Activated T-cell treated with anti-CD3 and anti-CD28 coated beads, Interleukin-2, amount 50 U/mL, for 1 hour (primary cell): ENCODE measurements around the gene C11orf24.
"Not testable (repeated sequence)": the region's sequence is repeated elsewhere in the genome, so short reads cannot be mapped to it uniquely, and the experiment has no call there.

ENCODE experiments used
- DNase-seq: peaks from one replicate; pipeline ENCODE4 v3.0.0-alpha.2; 2020

Gene C11orf24

DNA sequence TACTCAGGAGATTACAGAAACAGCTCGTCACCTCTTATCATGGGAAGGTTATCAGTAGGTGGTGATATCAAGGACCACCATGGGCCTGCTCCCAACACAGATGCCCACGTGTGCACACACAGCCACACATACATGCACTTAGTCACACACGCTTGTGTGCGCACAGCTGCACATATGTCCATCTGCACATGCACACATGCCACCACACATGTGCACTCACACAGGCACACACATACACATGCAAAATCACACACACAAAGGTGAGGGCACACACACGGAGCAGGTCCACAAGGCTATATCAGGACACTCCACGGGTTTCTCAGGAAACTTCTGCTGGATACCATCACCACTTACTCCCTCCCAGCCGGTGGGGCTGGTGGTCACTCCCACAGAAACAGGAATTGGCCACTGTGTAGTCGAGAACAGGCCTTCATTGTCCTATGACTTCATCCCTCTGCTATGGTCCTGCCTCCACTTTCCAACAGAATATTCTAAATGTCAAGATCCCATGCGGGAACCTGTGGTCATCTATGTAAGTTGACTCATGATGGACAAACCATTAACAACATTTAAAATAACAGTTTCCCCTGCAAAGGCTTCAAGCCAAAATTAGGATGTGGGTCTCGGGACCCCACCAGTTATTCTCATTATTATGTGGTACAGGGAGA is 2.2 kb downstream of the C11orf24 start:
- DNase-seq, result no peak

DNA sequence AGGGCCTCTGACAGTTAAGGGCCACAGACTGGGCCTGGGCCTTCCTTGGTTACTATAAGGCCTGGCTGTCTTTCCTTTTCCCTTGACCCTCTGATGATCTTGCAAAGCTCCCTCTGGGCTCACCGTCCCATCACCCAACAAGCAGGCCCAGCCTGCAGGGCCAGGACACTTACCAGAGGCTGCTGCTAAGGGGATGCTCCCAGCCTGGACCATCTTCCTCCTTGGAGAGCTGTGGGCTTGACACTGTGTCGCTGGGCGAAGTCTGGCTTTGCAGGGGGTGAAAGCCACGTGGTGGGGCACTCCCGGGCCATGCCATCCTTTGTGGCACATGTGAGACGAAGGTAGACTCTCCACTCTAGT is 3.9 kb downstream of the C11orf24 start:
- no peak for DNase-seq

DNA sequence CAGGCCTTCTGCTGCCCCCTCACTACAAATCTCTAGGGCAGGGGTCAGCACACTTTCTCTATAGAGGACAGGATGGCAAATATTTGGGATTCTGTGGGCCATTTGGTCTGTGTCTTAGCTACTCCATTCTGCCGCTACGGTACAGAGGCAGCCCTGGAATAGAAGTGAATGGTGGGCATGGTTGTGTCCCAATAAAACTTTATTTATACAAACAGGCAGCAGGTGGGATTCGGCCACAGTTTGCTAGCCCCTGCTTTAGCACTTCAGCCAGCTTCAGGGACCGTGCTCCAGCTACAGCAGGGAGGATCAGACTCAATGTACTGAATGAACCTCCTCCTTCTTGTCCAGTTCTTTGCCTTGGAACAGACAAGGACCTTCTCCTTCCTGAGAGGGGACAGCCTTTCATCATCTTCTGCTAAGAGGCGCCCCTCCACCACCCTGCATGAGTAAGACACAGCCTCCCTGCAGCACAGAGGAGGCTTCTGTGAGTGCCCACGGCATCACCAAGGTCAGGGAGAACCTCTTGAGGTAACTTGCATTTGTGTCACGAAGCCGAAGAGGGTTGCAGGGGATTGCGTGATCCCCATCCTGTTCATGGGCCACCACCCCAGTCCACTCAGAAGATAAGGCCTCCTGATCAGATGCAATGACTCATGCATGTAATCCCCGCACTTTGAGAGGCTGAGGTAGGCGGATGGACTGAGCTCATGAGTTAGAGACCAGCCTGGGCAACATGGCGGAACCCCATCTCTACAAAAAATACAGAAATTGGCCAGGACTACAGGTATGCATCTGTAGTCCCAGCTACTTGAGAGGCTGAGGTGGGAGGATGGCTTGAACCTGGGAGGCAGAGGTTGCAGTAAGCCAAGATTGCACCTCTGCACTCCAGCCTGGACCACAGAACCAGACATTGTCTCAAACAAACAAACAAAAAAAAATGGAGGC is 4.6 kb downstream of the C11orf24 start:
- no peak for DNase-seq

DNA sequence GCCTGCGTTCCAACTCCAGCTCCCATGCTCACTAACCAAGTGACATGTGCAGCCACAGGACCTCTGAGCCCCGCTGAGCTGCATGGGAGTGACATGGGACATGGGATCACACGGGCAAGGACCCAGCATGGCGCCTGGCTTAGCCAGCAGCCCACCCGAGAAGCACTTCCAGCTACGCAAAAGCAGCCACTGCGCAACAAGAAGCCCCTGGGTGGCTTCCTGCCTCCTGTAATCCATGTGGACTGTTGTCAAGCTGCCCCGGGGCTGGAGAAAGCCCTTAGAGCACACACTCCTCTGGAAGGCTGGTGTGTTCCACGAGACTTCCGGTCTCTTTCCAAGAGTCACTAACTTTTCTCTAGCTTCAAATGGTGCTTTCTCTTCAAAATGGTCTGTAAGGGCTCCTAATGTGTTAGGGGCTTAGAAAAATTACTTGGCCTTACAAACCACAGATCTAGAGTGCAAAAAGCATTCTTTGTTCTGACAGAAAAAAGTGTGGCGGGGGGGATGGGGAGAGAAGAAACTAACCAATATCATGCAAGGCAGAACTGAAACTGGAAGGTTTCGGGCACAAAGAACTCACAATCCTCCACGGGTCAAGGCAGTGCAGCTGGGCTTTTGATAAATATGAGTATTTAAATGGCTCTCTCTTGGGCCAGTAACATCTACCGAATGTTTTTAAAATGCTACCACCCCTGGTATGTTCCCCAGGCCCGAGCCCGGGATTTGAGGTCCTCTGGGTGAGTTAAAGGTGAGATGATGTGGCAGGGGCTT is 5.5 kb downstream of the C11orf24 start:
- no peak for DNase-seq

DNA sequence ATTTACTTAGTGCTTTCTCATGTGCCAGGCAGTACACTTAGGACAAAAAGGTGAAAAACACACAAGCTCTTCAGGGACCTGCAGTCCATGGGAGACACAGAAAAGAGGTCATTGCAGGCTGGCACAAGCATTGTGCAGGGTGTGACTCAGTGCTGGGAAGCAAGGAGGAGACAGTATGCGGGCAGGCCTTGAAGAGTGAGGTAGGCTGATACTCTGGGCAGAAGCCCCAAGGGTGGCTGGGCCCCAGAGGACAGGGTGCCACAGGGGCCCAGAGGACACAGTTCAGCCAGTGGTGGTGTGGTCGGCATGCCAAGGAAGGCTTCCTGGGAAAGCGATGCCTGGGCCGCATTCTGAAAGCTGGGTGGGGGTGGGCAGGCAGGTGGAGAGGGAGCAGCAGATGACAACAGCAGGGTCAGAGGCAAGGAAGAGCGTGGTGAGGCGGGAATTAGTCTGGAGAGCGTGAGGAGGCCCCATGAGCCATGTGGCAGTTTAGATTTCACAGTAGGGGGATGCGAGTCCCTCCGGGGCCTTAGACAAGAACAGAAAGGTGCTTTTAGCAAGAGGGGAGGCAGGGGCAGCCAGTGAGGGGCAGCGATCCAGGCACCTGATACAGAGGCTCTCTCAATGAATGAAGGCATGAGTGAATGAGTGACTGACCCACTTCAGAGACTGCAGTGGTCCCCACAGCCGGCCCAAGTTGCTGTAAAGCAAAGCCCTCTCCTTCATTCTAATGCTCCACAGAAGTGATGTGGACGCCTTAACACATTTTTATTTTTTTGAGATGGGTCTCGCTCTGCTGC is 6.8 kb downstream of the C11orf24 start:
- no peak for DNase-seq

DNA sequence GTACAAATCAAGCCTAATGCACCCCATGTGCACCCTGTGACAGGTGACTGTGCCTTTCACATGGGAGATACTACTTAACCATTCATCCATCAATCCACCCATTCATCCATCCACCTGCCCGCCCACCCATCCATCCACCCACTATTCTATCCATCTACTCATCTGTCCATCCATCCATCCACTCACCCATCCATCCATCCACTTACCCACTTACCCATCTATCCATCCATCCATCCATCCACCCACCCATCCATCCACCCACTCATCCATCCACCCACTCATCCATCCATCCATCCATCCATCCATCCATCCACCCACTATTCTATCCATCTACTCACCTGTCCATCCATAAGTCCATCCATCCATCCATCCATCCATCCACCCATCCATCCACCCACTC is 7.5 kb downstream of the C11orf24 start:
- DNase-seq, result no peak

DNA sequence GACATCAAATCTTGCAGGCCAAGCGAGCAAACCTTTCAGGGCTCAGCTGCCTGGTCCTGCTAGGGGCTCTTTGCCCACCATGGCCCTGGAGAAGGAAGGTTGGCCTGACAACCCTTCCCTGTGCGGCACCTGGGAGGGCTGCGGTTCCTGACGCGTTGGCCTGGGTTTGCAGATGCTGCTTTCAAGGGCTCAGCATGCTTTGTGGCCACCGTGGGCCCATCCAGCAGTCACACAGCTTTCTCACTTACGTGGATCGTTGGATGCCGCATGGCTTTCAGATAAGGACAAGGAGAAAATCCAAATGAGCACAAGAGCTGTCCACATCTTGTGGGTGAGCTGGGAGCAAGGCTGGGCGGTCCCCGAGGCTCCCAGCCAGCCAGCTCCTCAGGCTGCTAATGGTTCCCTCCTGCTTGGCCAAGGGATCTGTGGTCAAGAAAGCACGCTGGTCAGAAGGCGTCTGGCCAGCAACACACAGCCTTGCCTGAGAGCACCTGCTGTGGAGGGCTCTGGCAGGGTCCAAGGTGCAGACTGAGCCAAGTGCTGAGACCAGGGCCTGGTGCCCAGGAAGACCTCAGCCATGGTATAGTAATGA is 8.2 kb downstream of the C11orf24 start:
- DNase-seq, result no peak

DNA sequence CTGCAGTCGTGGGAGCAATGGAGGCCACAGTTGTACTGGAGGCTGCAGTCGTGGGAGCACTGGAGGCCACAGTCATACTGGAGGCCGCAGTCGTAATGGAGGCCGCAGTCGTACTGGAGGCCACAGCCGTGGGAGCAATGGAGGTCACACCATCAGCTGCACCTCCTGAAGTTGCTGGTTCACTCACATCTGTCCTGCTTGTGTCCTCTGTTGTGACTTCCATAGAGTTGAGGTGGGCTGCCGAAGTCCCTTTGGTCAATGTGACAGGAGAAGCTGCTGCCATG is 9.3 kb downstream of the C11orf24 start:
- no peak for DNase-seq

DNA sequence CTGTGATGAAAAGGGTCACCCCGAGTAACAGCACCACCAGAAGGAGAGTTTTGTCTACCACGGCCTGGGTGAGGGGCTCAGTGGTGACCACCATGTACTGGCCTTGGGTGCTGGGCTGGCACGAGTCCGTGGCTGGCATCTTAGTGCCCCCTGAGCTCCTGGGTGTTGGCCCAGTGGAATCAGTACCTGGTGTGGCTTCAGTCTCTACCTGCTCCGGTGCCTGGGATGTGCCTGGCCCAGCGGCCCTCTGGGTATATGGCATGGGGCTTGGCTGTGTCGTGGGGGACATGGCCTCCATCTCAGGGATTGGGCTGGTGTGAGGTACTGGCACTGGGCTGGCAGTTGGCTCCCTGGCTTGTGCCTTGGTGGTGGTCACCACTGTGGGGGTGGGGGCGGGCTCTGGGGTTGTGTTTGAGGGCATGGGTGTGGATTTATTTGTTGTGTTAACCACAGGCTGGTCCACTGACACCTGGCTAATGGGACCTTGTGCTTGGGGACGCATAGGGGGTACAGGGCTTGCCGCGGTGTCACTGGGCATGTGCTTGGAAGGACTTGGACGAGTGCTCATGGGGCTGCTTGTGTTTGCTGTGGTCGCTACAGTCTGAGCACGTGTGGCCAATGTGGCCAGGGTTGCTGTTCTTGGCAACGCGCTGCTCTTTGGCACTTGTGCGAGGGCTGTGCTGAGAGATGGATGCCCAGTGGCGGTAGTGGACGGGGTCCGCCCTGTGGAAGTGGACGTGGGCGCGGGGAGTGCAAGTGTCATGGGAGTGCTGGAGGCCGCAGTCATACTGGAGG is 9.8 kb downstream of the C11orf24 start:
- DNase-seq, result no peak

DNA sequence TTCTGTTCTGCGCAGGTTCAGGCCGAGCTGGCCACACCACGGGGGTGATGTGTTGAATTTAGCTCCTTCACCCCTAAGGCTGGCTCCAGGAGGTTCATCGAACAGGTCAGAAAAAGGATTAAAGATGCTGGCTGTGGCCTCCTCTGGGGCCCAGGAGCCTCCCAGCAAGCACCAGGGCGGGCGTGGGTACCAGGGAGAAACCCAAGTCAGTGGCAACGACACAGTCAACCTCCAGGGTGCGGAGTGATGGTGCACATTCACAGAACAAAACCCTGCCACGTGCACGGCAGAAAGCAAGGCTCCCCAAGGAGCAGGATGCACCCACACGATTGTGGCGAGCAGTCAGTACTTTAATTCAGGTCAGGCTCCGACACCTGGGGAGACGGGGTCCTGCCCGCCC is 10.8 kb downstream of the C11orf24 start:
- DNase-seq, result no peak

DNA sequence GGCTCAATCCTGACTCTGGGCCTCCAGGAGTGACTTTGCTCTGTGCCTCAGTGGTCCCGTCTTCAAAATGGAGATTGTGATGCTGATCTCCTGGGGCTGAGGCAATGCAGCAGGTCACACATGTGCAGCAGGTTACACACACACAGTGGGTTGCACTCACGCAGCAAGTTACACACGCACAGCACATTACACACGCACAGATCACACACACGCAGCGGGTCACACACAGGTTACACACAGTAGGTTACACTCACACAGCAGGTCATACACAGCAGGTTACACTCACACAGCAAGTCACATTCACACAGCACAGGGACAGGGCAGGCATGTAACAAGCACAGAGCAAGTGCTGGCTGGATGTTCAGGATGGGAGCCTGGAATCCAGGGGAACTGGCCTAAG is 11.3 kb downstream of the C11orf24 start:
- no peak for DNase-seq

DNA sequence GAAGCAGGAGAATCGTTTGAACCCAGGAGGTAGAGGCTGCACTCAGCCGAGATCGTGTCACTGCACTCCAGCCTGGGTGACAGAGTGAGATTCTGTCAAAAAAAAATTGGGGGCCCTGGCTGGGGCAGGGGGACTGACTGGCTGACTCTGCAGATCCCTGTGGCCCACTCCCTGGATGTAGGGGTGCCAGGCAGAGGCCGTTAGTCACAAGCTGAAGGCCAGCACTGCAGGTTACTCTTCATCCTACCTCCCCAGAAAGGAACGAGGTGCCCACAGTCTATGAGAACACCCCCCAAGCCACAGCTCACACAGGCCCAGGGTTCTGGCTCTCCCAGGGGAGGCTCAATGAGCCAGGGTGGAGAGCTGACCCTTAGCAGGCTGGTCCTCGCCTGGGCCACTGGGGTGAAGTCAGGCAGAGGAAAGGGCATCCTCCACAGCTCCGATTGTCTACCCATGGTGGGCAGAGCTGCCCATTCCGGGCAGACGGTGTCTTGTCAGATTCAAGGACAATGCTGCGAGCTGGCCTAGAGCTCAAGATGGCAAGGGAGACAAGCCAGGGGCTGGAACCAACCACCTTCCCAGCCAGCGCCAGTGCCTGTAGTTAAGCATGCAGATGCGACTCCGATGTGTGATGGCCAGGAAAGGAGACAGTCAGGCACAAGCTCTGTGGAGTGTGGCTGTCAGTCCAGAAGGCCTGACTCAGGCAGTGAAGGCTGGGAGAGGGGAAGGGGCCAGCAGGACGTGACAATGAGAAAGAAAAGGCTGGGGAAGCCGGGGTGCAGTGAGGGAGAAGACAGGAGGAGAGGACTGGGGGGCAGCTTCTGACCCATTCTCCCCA is 12.4 kb downstream of the C11orf24 start:
- DNase-seq, result no peak

DNA sequence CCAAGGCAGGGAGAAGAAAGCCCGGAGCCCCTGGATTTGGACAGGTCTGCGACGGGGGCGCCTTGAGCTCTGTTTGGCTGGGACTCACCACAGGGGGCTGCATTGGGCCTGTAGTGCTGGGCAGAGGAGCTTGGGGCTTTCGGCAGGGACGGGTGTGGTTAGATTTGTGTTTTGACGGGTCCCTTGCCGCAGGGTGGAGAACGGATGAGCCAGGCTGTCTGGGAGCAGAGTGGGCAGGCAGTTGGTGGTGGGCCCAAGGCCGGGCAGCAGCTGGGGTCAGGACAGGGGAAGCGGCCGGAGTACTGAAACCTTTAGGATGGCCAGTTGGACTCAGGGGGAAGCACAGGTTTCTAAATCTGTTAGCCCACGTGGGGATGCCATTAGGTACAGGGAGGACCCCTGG is 13.4 kb downstream of the C11orf24 start:
- DNase-seq, result no peak

DNA sequence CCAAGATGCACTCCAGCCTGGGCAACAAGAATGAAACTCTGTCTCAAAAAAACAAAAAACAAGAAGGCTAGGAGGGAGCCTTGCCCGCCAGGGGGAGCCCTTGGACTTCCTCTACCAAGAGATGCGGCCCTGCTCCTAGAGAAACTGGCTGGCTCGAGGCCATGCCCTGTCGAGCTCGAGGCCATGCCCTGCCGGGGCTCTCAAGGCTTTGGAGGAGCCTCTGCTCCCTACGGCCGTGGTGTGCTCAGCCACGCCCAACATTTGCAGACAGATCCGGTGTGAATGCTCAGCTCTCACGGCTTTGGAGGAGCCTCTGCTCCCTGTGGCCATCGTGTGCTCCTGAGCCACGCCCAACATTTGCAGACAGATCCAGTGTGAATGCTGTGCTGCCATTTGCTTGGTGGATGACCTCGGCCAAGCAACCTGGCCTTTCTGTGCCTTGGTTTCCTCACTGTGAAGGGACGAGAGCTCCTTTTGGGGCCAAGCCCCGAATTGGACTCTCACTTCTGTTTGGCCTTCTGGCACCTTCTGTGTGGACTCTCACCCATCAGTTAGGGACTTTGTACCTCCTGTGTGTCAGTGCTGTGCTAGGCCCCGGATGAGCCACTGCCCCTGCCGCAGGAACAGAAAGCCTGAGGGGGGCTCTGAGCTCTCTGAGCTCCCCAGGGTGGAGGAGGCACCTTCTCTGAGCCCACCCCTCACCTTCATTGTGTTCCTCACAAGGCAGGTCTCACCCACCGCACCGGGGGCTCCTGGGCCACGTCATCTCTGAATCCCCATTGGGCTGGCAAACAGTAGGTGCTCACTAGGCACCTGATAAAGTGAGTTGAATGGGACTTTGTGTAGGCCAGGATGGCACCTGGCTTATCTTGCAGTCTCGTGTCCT is 14.1 kb downstream of the C11orf24 start:
- DNase-seq, result peak; percentile 94

DNA sequence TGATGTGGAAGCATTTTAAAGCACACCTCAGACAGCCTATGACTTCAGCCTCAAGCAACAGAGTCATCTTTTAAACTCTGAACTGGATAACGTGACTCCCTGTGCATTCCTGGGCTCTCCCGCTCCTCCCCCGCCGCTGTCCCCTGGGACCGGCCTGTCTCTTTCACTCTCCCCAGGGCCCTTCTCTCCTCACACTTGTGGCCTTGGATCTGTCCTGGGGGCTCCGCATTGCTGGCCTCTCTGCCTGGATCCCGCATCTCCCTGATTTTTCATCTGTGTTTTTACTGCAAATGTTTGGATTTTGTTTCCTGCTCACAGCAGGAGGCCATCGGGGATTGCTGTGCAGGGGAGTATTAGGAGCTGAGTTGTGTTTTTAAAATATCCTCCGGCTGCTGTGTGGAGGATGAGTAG is 15.4 kb downstream of the C11orf24 start:
- DNase-seq, result no peak

DNA sequence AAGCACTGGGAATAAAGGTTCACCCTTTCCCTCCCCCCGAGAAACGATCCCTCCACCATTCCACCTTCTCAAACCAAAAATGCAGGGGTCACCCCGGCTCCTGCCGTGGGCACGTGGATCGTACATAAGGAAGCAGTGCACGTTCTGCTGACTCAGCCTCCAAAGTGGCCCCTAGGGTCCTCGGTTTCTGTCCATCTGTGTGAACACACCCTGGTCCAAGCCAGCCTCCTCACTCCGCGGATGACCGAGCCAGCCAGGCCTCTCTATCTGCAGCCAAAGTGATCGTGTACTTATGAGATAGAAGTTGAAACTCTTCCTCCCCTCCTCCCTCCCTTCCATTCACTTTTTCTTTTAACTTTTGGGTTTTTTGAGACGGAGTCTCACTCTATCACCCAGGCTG is 16.2 kb downstream of the C11orf24 start:
- DNase-seq, result no peak

DNA sequence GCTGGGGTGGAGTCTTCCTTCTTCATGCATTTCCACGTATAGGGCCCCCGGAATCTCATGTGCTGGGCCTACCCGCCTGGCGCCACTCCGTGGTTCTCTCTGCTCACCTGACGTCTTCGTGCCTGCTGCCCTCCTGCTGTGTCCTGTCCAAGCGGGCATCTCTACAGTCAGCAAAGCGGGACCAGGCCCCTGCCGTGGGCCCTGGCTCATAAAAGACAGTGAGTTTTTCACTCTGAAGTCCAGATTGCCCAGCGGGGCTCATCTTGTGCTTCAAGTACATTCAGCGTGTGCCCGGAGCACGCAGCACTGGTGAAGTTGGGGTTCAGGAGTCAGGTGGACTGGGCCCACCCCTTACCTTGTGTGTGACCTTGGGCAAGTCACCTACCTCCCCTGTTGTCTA is 17.4 kb downstream of the C11orf24 start:
- DNase-seq, result no peak

DNA sequence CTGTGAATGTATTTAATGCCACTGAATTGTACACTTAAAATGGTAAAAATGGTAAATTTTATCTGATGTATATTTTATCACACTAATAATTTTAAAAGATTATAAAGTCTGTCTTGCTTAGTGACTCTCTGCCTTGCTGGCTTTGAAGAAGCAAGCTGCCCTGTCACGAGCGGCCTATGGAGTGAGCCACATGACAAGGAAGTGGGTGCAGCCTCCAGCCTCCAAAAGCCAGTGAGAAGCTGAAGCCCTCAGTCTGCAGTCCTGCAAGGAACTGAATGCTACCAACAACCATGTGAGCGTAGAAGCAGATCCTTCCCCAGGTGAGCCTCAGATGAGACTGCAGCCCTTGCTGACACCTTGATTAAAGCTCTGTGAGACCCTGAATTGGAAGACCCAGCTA is 20.0 kb downstream of the C11orf24 start:
- no peak for DNase-seq

DNA sequence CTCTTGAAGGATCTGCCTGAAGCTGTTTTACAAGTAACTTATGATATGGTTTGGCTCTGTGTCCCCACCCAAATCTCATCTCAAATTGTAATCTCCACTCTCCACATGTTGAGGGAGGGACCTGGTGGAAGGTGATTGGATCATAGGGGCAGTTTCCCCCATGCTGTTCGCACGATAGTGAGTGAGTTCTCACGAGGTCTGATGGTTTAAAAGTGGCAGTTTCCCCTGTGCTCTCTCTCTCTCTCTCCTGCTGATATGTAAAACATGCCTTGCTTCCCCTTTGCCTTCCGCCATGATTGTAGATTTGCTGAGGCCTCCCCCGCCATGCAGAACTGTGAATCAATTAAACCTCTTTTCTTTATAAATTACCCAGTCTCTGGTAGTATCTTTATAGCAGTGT is 26.9 kb downstream of the C11orf24 start:
- DNase-seq, result not testable (repeated sequence)

DNA sequence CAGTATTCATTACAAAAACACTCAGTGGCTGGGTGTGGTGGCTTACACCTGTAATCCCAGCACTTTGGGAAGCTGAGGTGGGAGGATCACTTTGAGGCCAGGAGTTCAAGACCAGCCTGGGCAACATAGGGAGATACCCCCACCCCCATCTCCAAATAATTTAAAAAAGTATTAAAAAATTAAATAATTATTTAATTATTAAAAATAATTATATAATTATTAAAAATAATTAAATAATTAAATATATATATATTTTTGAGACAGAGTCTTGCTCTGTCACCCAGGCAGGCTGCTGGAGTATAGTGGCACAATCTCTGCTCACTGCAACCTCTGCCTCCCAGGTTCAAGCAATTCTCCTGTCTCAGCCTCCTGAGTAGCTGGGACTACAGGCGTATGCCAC is 27.9 kb downstream of the C11orf24 start:
- DNase-seq, result not testable (repeated sequence)
